ENCODE results near the gene EXOC3L4.

DNA sequence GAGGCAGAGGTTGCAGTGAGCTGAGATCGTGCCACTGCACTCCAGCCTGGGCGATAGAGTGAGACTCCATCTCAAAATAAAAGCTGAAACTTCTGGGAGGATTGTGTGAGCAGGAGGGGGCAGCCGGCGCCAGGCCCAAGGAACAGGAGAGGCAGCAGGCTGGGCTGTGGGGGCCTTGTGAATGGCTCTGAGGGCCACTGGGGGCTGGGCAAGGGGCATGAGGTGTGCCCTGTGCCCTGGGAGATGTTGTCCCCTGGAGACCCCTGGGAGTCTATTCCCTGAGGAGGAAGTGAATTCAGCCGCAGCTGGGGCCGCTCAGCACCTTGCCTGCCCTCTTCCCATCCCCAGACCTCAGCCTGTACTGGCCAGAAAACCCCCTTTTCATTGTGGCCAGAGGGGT, 5.6 kb upstream of the EXOC3L4 start:
- TF ChIP-seq, protein P1, sequence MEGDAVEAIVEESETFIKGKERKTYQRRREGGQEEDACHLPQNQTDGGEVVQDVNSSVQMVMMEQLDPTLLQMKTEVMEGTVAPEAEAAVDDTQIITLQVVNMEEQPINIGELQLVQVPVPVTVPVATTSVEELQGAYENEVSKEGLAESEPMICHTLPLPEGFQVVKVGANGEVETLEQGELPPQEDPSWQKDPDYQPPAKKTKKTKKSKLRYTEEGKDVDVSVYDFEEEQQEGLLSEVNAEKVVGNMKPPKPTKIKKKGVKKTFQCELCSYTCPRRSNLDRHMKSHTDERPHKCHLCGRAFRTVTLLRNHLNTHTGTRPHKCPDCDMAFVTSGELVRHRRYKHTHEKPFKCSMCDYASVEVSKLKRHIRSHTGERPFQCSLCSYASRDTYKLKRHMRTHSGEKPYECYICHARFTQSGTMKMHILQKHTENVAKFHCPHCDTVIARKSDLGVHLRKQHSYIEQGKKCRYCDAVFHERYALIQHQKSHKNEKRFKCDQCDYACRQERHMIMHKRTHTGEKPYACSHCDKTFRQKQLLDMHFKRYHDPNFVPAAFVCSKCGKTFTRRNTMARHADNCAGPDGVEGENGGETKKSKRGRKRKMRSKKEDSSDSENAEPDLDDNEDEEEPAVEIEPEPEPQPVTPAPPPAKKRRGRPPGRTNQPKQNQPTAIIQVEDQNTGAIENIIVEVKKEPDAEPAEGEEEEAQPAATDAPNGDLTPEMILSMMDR (IDR thresholded peaks at IDR 0.05): no peak
- no peak for TF ChIP-seq POLR2A (IDR thresholded peaks at IDR 0.05)
- TF ChIP-seq POLR2AphosphoS5 (IDR thresholded peaks at IDR 0.05; ENCODE audit: insufficient read depth in 1 of 2, low read depth in 1 of 2): no peak
